ENCODE data around the gene MYO1D.
"Not testable (repeated sequence)": the region's sequence is repeated elsewhere in the genome, so short reads cannot be mapped to it uniquely, and the experiment has no call there.

The MYO1D gene

GRCh38 chr17:32460054-32460453 lies 416.9 kb downstream of the MYO1D start:
- DNase-seq (ENCODE audit: low read depth), result no peak

- no peak for DNase-seq (ENCODE audit: low read depth)
These were observed 418.6 kb downstream of the MYO1D start for GRCh38 chr17:32458371-32458770.

GRCh38 chr17:32453370-32453769 lies 423.6 kb downstream of the MYO1D start:
- DNase-seq (ENCODE audit: low read depth), result no peak

GRCh38 chr17:32452281-32452680 lies 424.6 kb downstream of the MYO1D start:
- DNase-seq (ENCODE audit: low read depth), result no peak

GRCh38 chr17:32451879-32452278 lies 425.0 kb downstream of the MYO1D start:
- no peak for DNase-seq (ENCODE audit: low read depth)

GRCh38 chr17:32450379-32450778 lies 426.5 kb downstream of the MYO1D start:
- DNase-seq (ENCODE audit: low read depth), result not testable (repeated sequence)

- no peak for DNase-seq (ENCODE audit: low read depth)
These were observed 427.0 kb downstream of the MYO1D start for GRCh38 chr17:32449963-32450362.

GRCh38 chr17:32446949-32447348 lies 430.0 kb downstream of the MYO1D start:
- no peak for DNase-seq (ENCODE audit: low read depth)

- DNase-seq (ENCODE audit: low read depth), result no peak
These were observed 431.0 kb downstream of the MYO1D start for GRCh38 chr17:32445971-32446370.

- DNase-seq (ENCODE audit: low read depth), result no peak
These were observed 431.4 kb downstream of the MYO1D start for GRCh38 chr17:32445497-32445896.

- DNase-seq (ENCODE audit: low read depth), result peak; percentile 37
These were observed 431.9 kb downstream of the MYO1D start for GRCh38 chr17:32445074-32445415.

- peak; percentile 58 for DNase-seq (ENCODE audit: low read depth)
These were observed 432.4 kb downstream of the MYO1D start, which contains the start of gene PSMD11 for GRCh38 chr17:32444301-32445073. PSMD11 (plus strand) TSS chr17:32444510; CDS start chr17:32444524, 14 bp downstream.

- no peak for DNase-seq (ENCODE audit: low read depth)
These were observed 433.1 kb downstream of the MYO1D start for GRCh38 chr17:32443827-32444300.
